Smooth muscle cell (in vitro differentiated cells): ENCODE data around the gene TNNT2. TPM values are rescaled to one million over a fixed set of nuclear protein-coding genes. Genes with fewer than 3 reads are reported as not detected.

ENCODE experiments used
- DNase-seq: peaks from one replicate; lab custom pipeline; 2025; ENCODE audit not compliant: unreplicated experiment; lab: John Stamatoyannopoulos, UW
- H2AFZ ChIP-seq: fragments of 200-600 bp; sonication (generic); 2 replicates; pipeline ENCODE4 v1.6.0; 2016; ENCODE audit warnings: antibody characterized with exemption, low read depth, mild to moderate bottlenecking
- H3F3A ChIP-seq: fragments of 200-600 bp; sonication (generic); 2 replicates; pipeline ENCODE4 v1.6.0; 2017; ENCODE audit warnings: antibody characterized with exemption, low read depth
- H3K27ac ChIP-seq: fragments of 200-600 bp; sonication (generic); 2 replicates; pipeline ENCODE4 v1.5.1; 2016; ENCODE audit warnings: low read depth, mild to moderate bottlenecking
- H3K27me3 ChIP-seq: fragments of 200-600 bp; sonication (generic); 2 replicates; pipeline ENCODE4 v1.6.1; 2016; ENCODE audit warnings: low read depth, mild to moderate bottlenecking
- H3K36me3 ChIP-seq: fragments of 200-600 bp; sonication (generic); 2 replicates; pipeline ENCODE4 v1.5.1; 2016; ENCODE audit warnings: low read depth
- H3K4me1 ChIP-seq: fragments of 200-600 bp; sonication (generic); 2 replicates; pipeline ENCODE4 v1.5.1; 2016; ENCODE audit warnings: low read depth
- H3K4me2 ChIP-seq: fragments of 200-600 bp; sonication (generic); 2 replicates; pipeline ENCODE4 v1.6.0; 2016; ENCODE audit warnings: mild to moderate bottlenecking
- H3K4me3 ChIP-seq: fragments of 200-600 bp; sonication (generic); 2 replicates; pipeline ENCODE4 v1.5.1; 2016; ENCODE audit warnings: mild to moderate bottlenecking
- H3K79me2 ChIP-seq: fragments of 200-600 bp; sonication (generic); 2 replicates; pipeline ENCODE4 v1.6.0; 2016; ENCODE audit warnings: low read depth, mild to moderate bottlenecking
- H3K9ac ChIP-seq: fragments of 200-600 bp; sonication (generic); 2 replicates; pipeline ENCODE4 v1.6.0; 2016; ENCODE audit warnings: low read depth
- H3K9me3 ChIP-seq: fragments of 200-600 bp; sonication (generic); replicated peaks from 2 replicates; pipeline ENCODE4 v1.5.1; 2016; ENCODE audit warnings: low read depth
- H4K20me1 ChIP-seq: fragments of 200-600 bp; sonication (generic); 2 replicates; pipeline ENCODE4 v1.6.0; 2016; ENCODE audit warnings: low read depth
- WGBS: methylation state at CpG from one replicate; pipeline ENCODE4 v1.1.7; 2016; ENCODE audit warnings: low lambda C conversion rate; 5-methylcytosine and 5-hydroxymethylcytosine counted together
- polyA plus RNA-seq: library from polyadenylated mRNA; unstranded; fragments of >200 nt; fragmentation: Nextera tagmentation; extraction: Ambion mirVana; gene quantifications from 2 replicates; pipeline ENCODE4 v1.2.1, GENCODE V29; 2016
- total RNA-seq: library from RNA; depleted of rRNA; stranded (reverse); fragments of >200 nt; gene quantifications from 2 replicates; pipeline ENCODE4 v1.2.3, GENCODE V29; 2014
- TF ChIP-seq, protein P1 (sequence below): fragments of 200-600 bp; sonication (generic); IDR thresholded peaks from 2 replicates; pipeline ENCODE4 v1.5.1; 2017; ENCODE audit warnings: borderline replicate concordance, mild to moderate bottlenecking, antibody characterized with exemption; ENCODE audit not compliant: insufficient read depth, poor library complexity, severe bottlenecking

TNNT2 gene
- total and polyA plus RNA-seq, 2 experiments from 2014 or later = 4.4 to 6.5 TPM

DNA sequence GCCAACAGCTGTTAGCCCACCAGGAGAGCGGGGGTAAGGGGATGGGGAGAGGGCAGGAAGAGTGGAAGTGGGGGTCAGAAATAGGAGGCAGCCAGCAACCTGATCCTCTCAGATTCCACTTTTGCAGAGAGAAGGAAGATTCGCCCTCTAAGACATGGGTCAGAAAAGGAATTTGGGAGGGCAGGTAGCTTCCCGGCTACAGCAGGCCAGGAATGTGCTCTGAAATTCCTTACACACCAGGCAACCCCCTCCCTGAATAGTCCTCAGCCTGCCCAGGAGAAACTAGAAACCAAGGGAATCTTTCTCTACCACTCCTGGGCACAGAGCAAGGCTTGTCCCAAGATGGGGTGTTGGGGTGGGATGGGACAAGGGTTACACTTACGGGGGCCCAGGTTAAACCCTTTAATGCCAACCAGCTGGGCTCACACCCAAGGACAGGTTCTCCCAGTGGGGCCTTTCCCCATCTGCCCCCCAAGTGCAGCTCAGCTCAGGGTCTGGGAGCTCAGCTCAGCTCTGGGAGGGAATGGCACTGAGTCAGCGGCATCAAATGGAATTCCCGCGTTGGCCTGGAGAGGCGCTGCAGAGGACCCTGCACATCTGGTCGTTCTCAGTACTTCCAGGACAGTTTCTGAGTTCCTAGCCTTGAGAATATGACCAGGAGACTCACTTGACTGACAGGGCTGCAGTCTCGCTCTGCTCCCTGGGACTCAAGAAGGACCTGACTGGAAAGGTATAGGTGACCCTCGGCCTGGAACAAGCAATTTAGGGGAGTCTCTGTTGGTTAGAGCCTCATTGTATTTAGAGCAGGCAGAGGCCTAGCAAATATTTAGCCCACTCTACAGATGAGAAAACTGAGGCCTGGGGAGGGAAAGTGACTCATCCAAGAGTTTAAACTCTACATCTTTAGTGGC is 761 bp downstream of the TNNT2 start:
- H2AFZ ChIP-seq = no peak overlapping the region
- H3K4me2 ChIP-seq = no peak overlapping the region
- H3F3A ChIP-seq = peaks cover 4% of the 10 kb centered on the region
- no peak overlapping the region for H3K27ac ChIP-seq
- no peak overlapping the region for H3K4me3 ChIP-seq
- WGBS = 25% methylated on average over 11 of the region's 11 CpGs
- no peaks in the 10 kb centered on the region for H3K79me2 ChIP-seq
- peak; percentile 7 for DNase-seq
- H3K36me3 ChIP-seq = no peaks in the 10 kb centered on the region
- no peaks in the 10 kb centered on the region for H3K9me3 ChIP-seq
- H4K20me1 ChIP-seq = no peaks in the 10 kb centered on the region
- H3K27me3 ChIP-seq = no peaks in the 10 kb centered on the region
- TF ChIP-seq, protein P1, sequence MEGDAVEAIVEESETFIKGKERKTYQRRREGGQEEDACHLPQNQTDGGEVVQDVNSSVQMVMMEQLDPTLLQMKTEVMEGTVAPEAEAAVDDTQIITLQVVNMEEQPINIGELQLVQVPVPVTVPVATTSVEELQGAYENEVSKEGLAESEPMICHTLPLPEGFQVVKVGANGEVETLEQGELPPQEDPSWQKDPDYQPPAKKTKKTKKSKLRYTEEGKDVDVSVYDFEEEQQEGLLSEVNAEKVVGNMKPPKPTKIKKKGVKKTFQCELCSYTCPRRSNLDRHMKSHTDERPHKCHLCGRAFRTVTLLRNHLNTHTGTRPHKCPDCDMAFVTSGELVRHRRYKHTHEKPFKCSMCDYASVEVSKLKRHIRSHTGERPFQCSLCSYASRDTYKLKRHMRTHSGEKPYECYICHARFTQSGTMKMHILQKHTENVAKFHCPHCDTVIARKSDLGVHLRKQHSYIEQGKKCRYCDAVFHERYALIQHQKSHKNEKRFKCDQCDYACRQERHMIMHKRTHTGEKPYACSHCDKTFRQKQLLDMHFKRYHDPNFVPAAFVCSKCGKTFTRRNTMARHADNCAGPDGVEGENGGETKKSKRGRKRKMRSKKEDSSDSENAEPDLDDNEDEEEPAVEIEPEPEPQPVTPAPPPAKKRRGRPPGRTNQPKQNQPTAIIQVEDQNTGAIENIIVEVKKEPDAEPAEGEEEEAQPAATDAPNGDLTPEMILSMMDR = peak; percentile 61
- H3K4me1 ChIP-seq = peaks cover 22% of the 10 kb centered on the region
- H3K9ac ChIP-seq = no peak overlapping the region

DNA sequence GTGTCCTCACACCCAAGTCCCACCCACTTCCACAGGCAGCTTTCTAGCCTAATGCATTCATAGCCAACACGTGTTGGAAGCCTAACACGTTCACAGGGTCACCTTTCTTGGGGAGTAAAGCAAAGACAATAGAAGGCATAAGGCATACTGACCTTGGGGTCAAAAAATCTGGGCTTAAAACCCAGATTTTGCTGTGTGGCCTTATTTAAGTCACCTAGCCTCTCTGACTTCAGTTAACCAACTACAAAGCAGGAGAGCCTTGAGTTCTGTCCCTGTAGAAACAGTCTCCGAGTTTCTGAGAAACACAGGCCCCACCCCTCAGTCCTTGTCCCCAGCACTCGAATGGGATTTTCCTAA is 1.4 kb downstream of the TNNT2 start:
- DNase-seq = no peak
- Histone ChIP-seq H3K9ac (no peak overlapping the region), H3F3A (peaks cover 4% of the 10 kb centered on the region), H3K27ac (no peak overlapping the region), H3K4me1 (peaks cover 22% of the 10 kb centered on the region), H3K4me2 (no peak overlapping the region), H2AFZ (no peak overlapping the region), H3K36me3 (no peaks in the 10 kb centered on the region), H3K9me3 (no peaks in the 10 kb centered on the region), H3K79me2 (no peaks in the 10 kb centered on the region), H3K4me3 (no peak overlapping the region), H3K27me3 (no peaks in the 10 kb centered on the region), H4K20me1 (no peaks in the 10 kb centered on the region)
- TF ChIP-seq, protein P1 = no peak
- WGBS = 50% methylated on average over 4 of the region's 4 CpGs

DNA sequence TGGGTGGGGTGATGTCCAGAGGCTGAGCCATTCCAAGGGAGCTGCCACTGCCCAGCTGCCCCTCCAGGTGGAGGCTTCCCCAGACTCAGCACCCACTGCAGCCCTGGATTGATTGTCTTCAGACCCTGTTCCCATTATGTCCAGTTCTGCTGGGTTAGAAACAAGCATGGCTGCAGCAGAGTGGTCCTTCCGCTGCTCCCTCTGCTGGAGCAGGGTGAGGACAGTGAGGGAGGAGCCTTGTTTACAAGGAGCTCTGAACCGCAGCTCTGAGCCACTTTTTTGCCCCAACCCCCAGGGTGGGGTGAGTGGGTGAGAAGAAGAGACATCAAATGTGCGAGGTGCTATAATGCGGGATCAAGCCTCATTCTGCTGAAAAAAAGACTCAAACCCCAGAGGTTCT is 2.3 kb downstream of the TNNT2 start:
- H3K79me2 ChIP-seq = no peaks in the 10 kb centered on the region
- no peak overlapping the region for H3K4me2 ChIP-seq
- TF ChIP-seq, protein P1 = no peak
- peaks cover 4% of the 10 kb centered on the region for H3F3A ChIP-seq
- H3K4me3 ChIP-seq = no peak overlapping the region
- no peak overlapping the region for H3K27ac ChIP-seq
- H2AFZ ChIP-seq = no peak overlapping the region
- no peak for DNase-seq
- H3K4me1 ChIP-seq = peaks cover 22% of the 10 kb centered on the region
- 76% methylated on average over 4 of the region's 4 CpGs for WGBS
- H3K9ac ChIP-seq = no peak overlapping the region
- no peaks in the 10 kb centered on the region for H3K27me3 ChIP-seq
- H3K9me3 ChIP-seq = no peaks in the 10 kb centered on the region
- H4K20me1 ChIP-seq = no peaks in the 10 kb centered on the region
- no peaks in the 10 kb centered on the region for H3K36me3 ChIP-seq

DNA sequence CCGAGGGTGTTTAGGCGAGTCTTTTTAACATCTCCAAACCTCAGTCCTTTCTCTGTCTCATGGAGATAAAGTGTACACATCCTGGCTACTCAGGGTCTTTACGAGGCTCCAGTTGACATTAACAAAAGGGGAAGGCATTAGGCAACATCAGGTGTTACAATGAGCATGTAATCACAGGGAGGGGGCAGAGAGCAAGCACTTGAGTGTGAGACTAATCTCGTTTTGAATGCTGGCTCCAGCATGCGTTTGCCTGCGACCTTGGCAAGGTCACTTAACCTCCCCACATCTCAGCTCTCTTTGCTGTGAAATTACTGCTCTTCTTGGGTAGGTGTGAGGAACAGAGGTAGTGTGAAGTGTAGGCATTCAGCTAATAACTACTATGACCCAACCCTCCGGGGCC is 3.1 kb downstream of the TNNT2 start:
- no peak for DNase-seq
- 67% methylated on average over 7 of the region's 7 CpGs for WGBS
- Histone ChIP-seq H3F3A (peaks cover 4% of the 10 kb centered on the region), H3K27me3 (no peaks in the 10 kb centered on the region), H3K4me1 (peaks cover 22% of the 10 kb centered on the region), H3K36me3 (no peaks in the 10 kb centered on the region), H3K4me2 (no peak overlapping the region), H3K4me3 (no peak overlapping the region), H4K20me1 (no peaks in the 10 kb centered on the region), H2AFZ (no peak overlapping the region), H3K9me3 (no peaks in the 10 kb centered on the region), H3K27ac (no peak overlapping the region), H3K79me2 (no peaks in the 10 kb centered on the region), H3K9ac (no peak overlapping the region)
- TF ChIP-seq, protein P1 = no peak
